NCI-H69 (cell line): ENCODE results near the gene PGAP3.

Experiments used
- DNase-seq: peaks from one replicate; lab custom pipeline; 2025; lab: John Stamatoyannopoulos, UW

PGAP3 gene

DNA sequence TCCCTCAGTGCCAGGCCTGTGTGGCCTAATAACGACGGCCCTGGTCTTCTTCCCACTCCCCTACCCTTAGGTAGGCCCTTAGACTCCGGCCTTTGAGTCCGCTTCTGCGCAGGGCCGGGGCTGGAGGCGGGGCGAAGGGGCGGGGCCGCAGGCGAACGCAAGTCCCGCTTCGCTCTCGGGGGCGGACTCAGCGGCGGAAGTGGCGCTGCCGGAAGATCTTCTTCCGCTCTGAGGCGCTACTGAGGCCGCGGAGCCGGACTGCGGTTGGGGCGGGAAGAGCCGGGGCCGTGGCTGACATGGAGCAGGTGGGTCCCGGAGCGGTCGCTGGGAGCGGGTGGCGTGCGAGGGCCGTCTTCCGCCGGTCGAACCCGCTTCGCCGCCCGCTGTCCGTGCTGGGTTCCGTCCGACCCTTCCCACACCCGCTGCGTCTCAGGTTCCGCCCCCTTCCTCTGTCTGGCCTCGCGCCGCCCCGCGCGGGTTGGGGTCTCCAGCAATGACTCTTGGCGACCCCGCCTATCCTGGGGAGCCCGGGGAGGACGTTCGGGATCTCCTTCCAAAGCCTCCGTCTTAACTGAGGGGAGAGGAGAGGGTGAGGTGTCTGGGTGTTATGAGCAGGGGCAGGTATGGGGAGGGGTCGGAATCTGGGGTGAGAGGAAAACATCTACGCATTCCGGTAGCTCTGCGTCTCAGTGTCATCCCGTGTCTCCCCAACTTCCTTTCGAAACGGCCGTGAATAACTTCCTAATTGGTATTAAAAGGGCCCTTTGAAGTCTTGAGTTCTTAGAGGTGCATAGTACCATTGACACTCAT lies 50.7 kb downstream of the PGAP3 start, which contains the start of gene STARD3:
Gene STARD3, plus strand, starts transcription at position 218 of the 810 bp plus-strand sequence. CDS start 16,388 bp downstream, outside the sequence.
- peak; percentile 88 for DNase-seq

DNA sequence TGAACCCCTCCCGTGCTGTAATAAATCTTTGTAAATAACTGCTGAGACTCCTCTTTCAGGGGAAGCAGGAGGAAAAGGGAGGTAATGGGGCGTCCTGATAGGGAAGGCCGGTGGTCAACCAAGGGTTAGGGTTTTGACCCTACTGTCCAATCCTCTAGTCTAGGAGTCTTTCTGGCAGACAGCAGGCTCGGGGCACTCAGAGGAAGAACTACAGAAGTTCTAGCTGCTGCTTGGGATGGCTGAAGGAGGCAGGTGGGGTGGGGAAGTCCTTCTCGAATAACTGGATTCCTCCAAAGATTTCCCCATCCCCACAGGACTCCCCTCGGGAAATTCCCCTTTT lies 51.3 kb downstream of the PGAP3 start:
- no peak for DNase-seq

- no peak for DNase-seq
Observed at GRCh38 chr17:39635614-39636176, 52.2 kb downstream of the PGAP3 start.

DNA sequence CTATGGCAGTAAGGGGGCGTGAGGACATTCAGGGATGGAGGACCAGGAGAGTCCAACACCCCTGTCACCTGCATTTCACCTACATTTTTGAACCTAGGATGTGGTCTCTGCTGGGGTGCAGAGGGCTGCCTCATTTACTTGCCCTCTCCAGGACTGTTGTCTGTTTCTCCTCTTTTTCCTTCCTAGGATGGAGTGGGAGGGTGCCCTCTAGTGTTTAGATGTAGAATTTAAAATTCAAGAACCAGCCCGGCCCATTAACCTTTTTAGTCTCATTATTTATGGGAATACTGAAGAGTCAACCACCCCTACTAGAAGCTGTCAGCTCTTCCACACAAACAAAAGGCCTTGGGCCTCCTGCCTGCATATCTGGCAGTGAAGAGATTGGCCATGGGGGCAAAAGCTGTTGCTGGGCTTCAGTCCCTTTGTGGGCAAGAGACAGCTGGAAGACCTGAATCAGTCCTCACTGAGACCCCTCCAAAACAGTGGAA lies 53.4 kb downstream of the PGAP3 start:
- DNase-seq = peak; percentile 56

GRCh38 chr17:39633570-39634183 lies 54.2 kb downstream of the PGAP3 start:
- no peak for DNase-seq

DNA sequence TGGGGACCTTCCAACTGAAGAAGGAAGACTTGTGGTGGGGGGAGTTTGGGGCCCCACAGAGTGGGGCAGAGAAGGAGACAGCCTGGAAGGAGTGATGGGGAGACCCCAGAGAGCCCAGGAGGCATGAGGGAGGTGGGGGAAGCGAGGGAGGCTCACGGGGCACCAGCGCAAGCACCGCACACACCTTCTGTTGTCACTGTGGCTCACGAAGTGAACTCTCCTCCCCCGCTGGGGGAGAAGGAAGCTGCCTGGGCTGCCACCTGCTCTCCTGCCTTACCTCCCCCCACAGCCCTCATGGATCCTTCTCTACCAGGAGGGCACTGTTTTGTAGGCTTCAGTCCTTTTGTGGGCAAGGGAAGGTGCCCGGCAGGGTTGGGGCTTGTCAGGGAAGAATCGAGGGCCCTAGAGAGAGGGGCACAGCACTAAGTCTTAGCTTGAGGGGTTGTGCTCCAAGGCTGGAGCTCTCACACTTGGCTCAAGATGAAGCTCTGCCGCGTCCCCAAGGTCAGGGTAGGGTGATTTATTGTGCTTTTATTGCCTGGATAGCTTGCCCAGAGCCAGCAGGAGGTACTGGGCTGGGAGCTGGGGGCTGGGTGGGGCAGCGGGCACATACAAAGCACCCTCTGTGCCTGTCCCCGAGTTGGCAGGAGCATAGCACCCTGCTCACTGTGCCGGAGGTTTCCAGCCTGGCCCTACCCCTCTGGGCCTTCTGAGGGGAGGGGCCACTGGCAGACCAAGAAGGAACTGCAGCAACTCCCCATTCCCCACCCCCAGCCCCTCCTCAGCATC lies 55.5 kb downstream of the PGAP3 start:
- peak; percentile 82 for DNase-seq

DNA sequence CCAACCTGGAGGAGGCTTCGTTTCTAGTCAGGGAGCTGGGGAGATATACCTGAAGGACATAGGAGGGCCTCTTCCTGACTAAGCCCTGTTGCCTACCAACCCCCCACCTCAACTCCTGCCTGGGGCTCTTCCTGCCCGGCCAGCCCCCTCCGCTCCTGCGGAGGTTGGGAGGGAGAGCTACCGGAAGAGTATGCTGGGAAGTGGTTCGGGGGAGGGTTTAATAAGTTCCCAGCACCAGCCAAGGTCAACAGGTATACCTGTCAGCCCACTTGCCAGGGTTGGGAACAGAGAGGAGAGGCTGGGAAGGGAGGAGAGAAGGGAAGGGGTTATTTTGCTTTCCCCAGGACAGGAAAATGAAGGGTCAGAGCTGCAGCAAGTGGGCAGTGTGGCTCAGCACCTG lies 56.5 kb downstream of the PGAP3 start:
- DNase-seq = peak; percentile 86

GRCh38 chr17:39629898-39630297 lies 58.0 kb downstream of the PGAP3 start:
- DNase-seq = no peak

DNA sequence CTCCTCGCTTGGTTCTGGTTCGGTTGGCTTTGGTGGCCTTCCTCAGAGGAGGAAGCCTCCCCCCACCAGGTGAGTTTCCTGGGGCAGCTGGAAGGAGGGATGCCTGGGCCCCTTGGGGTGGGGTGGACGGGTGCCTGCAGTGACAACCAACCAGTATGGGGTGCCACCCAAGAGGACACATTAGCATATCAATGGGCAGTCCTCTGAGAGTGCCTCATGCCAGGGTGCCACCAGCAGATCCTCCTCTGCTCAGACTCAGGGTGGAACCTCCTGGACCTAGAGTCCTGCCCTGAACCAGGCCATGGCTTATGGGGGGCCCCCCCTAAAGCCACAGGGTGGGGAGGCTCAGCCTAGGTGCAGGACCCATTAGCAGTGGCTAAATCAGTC lies 58.4 kb downstream of the PGAP3 start:
- no peak for DNase-seq

DNA sequence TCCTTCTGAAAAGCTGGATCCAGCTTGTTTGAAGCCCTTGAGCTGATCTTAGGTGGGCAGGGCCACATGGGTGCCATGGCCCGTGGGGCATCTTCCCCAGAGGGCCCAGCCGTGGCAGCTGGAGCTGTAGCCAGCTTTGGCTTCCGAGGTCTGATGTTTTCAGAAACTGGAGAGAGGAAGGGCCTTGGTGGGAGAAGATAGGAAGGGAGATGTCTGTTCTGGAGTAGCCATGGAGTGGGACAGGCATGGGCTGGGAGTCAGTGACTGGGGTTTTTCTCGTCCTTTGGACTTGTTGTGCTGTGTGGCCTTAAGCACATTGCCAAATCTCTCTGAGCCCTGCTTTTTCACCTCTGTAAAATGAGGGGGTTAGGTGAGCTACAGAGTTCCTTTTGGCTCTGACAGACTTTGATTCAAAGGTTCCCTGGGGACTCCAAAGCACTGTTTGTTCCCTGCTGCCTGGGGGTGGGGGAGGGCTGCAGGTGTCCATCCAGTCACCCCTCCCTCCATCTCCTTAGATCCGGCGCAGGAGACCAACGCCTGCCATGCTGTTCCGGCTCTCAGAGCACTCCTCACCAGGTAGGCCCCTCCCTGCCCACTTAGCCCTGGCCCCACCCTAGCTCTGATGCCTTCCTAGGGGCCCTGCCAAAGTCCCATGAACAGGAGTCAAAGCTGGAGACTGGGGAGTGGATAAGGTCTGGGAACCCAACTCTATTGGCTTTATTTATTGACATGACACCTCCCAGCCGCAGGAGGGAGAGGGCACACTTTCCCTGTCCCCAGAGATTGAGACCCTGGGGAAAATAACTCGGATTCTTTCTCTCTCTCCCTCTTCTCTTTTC lies 59.0 kb downstream of the PGAP3 start:
- peak; percentile 89 for DNase-seq

- DNase-seq = peak; percentile 82
Observed at GRCh38 chr17:39627712-39628516, 59.9 kb downstream of the PGAP3 start.

- DNase-seq = peak; percentile 37
Observed at GRCh38 chr17:39627047-39627711, 60.7 kb downstream of the PGAP3 start.

DNA sequence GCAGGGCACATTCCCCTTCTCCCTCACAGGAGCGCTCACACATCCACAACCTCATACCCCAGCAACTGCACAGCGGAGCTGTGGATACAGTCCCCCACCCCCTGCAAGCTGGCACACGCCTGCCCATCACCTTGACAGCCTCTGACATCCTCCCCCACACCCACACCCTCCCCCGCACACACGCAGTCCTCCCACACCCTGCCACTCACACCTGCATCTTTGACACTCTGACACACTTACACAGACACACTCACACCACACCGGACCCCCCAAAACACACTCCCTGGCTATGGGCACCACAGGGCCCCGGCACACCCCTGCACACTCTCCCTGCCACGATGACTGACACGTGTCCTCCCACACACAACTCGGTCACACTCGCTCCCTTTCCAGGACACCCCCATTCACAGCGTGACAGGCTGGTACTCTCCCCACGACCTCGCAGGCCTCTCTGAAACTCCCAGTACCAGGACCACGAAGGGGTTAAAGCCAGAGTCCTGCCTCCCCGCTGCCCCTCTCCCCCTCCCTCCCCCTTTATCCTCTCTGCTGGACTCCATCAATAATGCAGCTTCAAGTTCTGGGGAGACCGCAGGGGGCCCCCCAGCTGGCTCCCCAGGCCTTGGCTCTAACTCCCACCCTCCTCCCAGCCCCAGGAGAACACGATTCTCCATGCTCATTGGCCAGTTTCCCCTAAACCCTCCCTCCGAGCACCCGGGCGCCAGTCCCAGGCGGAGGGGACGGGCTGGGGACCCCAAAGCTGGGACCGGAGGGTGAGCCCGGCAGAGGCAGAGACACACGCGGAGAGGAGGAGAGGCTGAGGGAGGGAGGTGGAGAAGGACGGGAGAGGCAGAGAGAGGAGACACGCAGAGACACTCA lies 61.4 kb downstream of the PGAP3 start, which contains the start of gene PPP1R1B:
Gene PPP1R1B, plus strand, starts transcription at position 782 of the 876 bp plus-strand sequence. CDS start 441 bp downstream, outside the sequence.
- DNase-seq = peak; percentile 79

DNA sequence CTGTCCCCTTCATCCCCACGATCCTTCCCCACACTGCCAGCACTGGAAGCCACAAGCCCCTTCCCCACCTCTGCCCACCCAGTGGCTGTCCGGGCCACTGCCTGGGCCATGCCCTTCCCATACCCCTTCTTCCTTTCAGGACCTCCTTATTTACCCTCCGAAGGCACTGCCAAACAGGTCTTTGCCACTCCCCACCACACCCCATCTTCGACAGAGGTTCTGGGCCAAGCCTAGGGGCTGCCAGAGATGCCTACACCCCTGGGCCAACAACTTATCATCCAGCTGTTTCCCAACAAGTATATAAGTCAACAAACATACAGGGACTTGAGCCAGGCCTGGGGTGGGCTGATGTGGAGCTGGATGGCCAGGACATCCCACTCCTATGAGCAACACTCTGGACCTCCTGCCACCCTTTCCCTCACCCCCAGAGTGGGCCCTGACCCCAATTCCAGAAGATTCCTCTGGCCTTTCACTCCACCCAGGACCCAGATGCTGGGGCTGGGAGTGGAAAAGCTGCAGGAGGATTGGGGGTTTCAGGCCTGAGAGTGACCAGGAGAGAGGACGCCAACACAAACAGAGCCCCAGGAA lies 62.6 kb downstream of the PGAP3 start:
- DNase-seq = no peak

- no peak for DNase-seq
Observed at GRCh38 chr17:39624313-39624712, 63.5 kb downstream of the PGAP3 start.

- DNase-seq = peak; percentile 79
Observed at GRCh38 chr17:39623356-39623950, 64.4 kb downstream of the PGAP3 start.

DNA sequence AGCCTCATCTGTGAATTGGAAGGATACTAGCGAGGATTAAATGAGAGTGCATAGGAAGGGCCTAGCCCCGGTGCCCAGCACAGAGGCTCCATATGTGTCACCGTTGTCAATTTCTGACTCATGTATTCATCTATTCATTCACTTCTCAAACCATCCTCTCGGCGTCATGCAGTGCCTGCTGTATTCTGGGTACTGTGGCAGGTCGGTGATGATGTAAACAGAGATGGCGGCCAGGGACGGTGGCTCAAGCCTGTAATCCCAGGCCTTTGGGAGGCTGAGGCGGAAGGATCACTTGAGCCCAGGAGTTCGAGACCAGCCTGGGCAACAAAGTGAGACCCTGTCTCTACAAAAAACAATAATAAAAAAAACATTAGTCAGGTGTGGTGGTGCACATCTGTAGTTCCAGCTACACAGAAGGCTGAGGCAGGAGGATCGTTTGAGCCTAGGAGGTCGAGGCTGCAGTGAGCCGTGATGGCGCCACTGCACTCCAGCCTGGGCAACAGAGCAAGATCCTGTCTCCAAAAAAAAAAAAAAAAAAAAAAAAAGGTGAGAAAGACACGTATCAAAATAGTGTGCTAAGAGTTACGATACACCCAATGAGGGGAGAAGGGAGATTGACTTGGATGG lies 65.4 kb downstream of the PGAP3 start:
- no peak for DNase-seq
